Uterus (tissue), 4 donors: ENCODE data around the gene MT1G. TPM values are rescaled to one million over a fixed set of nuclear protein-coding genes. Genes with fewer than 3 reads are reported as not detected.

Experiments used
- DNase-seq, 2 donors: peaks; one replicate each; pipeline ENCODE4 v3.0.0-alpha.2; 2019 to 2020
- H3K27ac ChIP-seq, 2 donors: fragments of 200-600 bp; sonication (generic); 1 replicate in 1 of 2; 2 replicates in 1 of 2; pipeline ENCODE4 v1.5.1; 2016 to 2018
- H3K27me3 ChIP-seq, 2 donors: fragments of 200-600 bp; sonication (generic); one replicate each; pipeline ENCODE4 v1.5.1; 2018 to 2019; ENCODE audit warnings: control low read depth in 1 of 2
- H3K36me3 ChIP-seq, 2 donors: fragments of 200-600 bp; sonication (generic); one replicate each; pipeline ENCODE4 v1.5.1; 2019; ENCODE audit warnings: control low read depth in 1 of 2
- H3K4me1 ChIP-seq, 2 donors: fragments of 200-600 bp; sonication (generic); one replicate each; pipeline ENCODE4 v1.5.1; 2018 to 2019; ENCODE audit warnings: control low read depth in 1 of 2
- H3K4me3 ChIP-seq, 2 donors: fragments of 200-600 bp; sonication (generic); 1 replicate in 1 of 2; 2 replicates in 1 of 2; pipeline ENCODE4 v1.5.1; 2018 to 2019; ENCODE audit warnings: mild to moderate bottlenecking in 1 of 2
- H3K9me3 ChIP-seq, 2 donors: fragments of 200-600 bp; sonication (generic); one replicate each; pipeline ENCODE4 v1.5.1; 2019; ENCODE audit warnings: control low read depth in 1 of 2
- CTCF ChIP-seq, 4 experiments: fragments of 200-600 bp in 2 of 4; fragments of 450-650 bp in 2 of 4; sonication (generic) in 2 of 4; IDR thresholded peaks; one replicate each; pipeline ENCODE4 v1.5.1; 2016 to 2019; ENCODE audit warnings: antibody characterized with exemption in 4 of 4, mild to moderate bottlenecking in 2 of 4, moderate library complexity in 1 of 4
- POLR2A ChIP-seq, 2 donors: fragments of 450-650 bp; IDR thresholded peaks; one replicate each; pipeline ENCODE4 v1.6.1; 2016; ENCODE audit warnings: antibody characterized with exemption in 2 of 2, mild to moderate bottlenecking in 1 of 2, moderate library complexity in 1 of 2
- intact Hi-C: fragments of 100-400 bp; cut with DNase I; formaldehyde crosslinking; loops from one replicate; pipeline ENCODE4 v1.15.1; 2023; ENCODE audit warnings: low total_unique reads
- total RNA-seq, 4 donors: library from RNA; depleted of rRNA in 3 of 4; stranded (reverse); fragments of >200 nt in 3 of 4; gene quantifications; one replicate each; pipeline versions ENCODE4 v1.1.0 to v1.2.4, GENCODE V29; 2014 to 2023
- donor health status: DM: yes; HTN: yes; CAD: no.

The MT1G gene
- total RNA-seq, 4 donors from 2014 or later: 51.8 TPM; not detected in 3

DNA sequence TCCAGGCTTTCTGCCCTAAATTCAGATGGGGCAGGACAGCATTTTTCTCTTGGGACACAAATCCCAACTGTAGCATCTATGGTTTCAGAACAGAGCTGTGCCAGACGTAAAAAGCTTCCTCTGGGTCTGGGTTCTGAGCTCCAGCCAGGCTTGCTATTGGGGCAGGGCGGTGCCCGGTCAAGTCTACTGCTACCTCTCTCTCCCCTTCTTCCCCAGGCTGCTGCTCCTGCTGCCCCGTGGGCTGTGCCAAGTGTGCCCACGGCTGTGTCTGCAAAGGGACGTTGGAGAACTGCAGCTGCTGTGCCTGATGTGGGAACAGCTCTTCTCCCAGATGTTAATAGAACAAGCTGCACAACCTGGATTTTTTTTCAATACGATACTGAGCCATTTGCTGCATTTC is 34.3 kb downstream of the MT1G start:
- TF ChIP-seq POLR2A (IDR thresholded peaks at IDR 0.05): no peak
- TF ChIP-seq CTCF (IDR thresholded peaks at IDR 0.05): no peak
- H3K27ac ChIP-seq: no peak overlapping the region
- intact Hi-C loops: no loop called here
- no peaks in the 10 kb centered on the region for H3K36me3 ChIP-seq
- H3K4me3 ChIP-seq: no peak overlapping the region
- H3K27me3 ChIP-seq: peaks cover 0 to 10% of the 10 kb centered on the region in 2 donors
- H3K9me3 ChIP-seq: no peaks in the 10 kb centered on the region
- no peak for DNase-seq
- H3K4me1 ChIP-seq: peaks cover 0 to 5% of the 10 kb centered on the region in 2 donors

DNA sequence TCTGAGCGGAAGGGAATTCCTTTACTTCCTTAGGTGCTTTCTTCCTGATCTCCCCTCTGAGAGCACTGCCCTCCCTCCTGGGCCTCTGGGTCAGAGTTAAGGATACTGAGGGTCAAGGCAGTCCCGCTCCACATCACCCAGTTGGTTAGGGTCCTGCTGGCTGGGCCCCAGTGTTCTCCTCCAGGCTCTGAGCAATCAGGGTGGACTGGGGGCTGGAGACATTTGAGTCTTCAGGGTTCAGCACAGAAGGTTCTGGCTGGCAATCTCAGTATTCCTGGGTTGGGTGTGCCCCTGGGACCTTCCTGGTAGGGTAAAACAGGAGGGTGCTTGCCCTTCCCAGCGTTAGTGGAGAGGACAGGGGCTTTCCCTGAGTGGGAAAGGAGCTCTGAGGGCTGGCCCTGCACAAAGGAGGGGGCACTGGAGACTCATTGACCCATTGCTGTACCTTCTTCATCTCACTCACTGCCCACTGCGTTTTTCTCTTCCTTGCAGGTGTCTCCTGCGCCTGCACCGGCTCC is 35.0 kb downstream of the MT1G start:
- H3K27me3 ChIP-seq: peaks cover 0 to 7% of the 10 kb centered on the region in 2 donors
- intact Hi-C loops: no loop called here

DNA sequence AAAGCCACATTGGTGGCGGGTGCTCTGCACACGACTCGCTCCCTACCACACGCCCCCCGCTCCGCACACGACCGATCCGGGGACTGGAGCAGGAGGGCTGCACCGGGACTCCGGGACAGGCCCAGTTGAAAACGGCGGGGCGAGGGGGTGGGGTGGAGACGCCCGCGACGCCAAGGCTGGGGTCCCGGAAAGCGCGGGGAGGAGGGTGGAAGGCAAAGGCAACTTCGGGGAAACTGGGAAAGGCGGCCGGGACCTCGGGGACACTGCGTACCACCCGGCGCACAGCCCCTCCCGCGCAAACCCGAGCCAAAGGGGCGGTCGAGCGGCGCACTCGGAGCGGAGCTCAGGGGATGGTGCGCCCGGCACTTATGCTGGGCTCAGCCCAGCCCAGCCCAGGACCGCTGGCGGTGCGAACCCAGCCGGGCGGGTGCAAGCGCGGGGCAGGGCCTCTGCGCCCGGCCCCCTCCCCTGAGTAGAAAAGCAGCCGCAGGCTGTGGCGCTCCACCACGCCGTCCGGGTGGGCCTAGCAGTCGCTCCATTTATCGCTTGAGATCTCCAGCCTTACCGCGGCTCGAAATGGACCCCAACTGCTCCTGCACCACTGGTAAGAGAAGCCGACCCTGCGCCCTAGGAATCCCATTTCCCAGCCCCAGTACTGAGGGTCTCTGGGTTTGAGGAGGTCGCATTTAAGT is 35.6 kb downstream of the MT1G start, which contains the start of gene MT1M:
Gene MT1M (plus strand): TSS at position 504 of the 692 bp plus-strand sequence. CDS start 73 bp downstream, at position 577.
- Histone ChIP-seq H3K4me3 (peak within 1 kb of the TSS; percentile 26 to 44), H3K9me3 (no peaks in the 10 kb centered on the region), H3K36me3 (no peaks in the 10 kb centered on the region), H3K27ac (peak within 1 kb of the TSS; percentile 42 to 66), H3K4me1 (peaks cover 0 to 5% of the 10 kb centered on the region in 2 donors), H3K27me3 (peaks cover 0 to 7% of the 10 kb centered on the region in 2 donors)
- TF ChIP-seq POLR2A (IDR thresholded peaks at IDR 0.05) (peak in 1 of 2 donors; percentile 30), CTCF (IDR thresholded peaks at IDR 0.05) (no peak)
- intact Hi-C loops: no loop called here
- peak; percentile 40 to 58 for DNase-seq

More for the DNA sequence above, 35.0 kb downstream of the MT1G start:
- DNase-seq: no peak
- Histone ChIP-seq H3K27ac (peak overlapping the region; percentile 42 to 66), H3K9me3 (no peaks in the 10 kb centered on the region), H3K4me3 (peak overlapping the region; percentile 26 to 44), H3K36me3 (no peaks in the 10 kb centered on the region), H3K4me1 (peaks cover 0 to 5% of the 10 kb centered on the region in 2 donors)
- TF ChIP-seq CTCF (IDR thresholded peaks at IDR 0.05): no peak
- TF ChIP-seq POLR2A (IDR thresholded peaks at IDR 0.05): no peak

GRCh38 chr16:56631832-56632155 is 36.1 kb downstream of the MT1G start:
- no peak for DNase-seq
- Histone ChIP-seq H3K9me3 (no peaks in the 10 kb centered on the region), H3K27me3 (peaks cover 0 to 7% of the 10 kb centered on the region in 2 donors), H3K4me3 (peak overlapping the region; percentile 26 to 44), H3K36me3 (no peaks in the 10 kb centered on the region), H3K27ac (peak overlapping the region; percentile 42 to 66), H3K4me1 (peaks cover 0 to 8% of the 10 kb centered on the region in 2 donors)
- intact Hi-C loops: no loop called here
- TF ChIP-seq CTCF (IDR thresholded peaks at IDR 0.05) (no peak), POLR2A (IDR thresholded peaks at IDR 0.05) (no peak)

DNA sequence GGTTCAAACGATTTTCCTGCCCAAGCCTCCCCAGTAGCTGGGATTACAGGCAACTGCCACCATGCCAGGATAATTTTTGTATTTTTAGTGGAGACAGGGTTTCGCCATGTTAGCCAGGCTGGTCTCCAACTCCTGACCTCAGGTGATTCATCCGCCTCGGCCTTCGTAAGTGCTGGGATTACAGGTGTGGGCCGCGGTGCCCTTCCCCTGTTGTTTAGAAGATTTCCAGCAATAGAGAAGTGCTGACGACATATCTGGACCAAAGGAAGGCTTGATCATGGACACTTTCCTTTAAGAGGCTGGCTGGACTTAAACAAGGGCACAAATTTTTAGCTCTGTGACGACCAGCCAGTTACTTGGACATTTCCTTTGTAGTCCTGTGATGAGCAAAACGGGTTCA is 36.7 kb downstream of the MT1G start:
- Histone ChIP-seq H3K4me3 (no peak overlapping the region), H3K27ac (peak overlapping the region in 1 of 2 donors; percentile 66), H3K36me3 (no peaks in the 10 kb centered on the region), H3K27me3 (peaks cover 0 to 7% of the 10 kb centered on the region in 2 donors), H3K9me3 (no peaks in the 10 kb centered on the region), H3K4me1 (peaks cover 0 to 8% of the 10 kb centered on the region in 2 donors)
- intact Hi-C loops: no loop called here
- no peak for TF ChIP-seq CTCF (IDR thresholded peaks at IDR 0.05)
- TF ChIP-seq POLR2A (IDR thresholded peaks at IDR 0.05): no peak
- DNase-seq: no peak
